Thoracic aorta endothelial cell (primary cell): ENCODE data around the gene OAS3. TPM values are rescaled to one million over a fixed set of nuclear protein-coding genes. Genes with fewer than 3 reads are reported as not detected.

ENCODE experiments used
- total RNA-seq: library from RNA; depleted of rRNA; stranded (reverse); fragments of >200 nt; gene quantifications from 2 replicates; pipeline ENCODE4 v1.2.3, GENCODE V29; 2012

Gene OAS3, protein sequence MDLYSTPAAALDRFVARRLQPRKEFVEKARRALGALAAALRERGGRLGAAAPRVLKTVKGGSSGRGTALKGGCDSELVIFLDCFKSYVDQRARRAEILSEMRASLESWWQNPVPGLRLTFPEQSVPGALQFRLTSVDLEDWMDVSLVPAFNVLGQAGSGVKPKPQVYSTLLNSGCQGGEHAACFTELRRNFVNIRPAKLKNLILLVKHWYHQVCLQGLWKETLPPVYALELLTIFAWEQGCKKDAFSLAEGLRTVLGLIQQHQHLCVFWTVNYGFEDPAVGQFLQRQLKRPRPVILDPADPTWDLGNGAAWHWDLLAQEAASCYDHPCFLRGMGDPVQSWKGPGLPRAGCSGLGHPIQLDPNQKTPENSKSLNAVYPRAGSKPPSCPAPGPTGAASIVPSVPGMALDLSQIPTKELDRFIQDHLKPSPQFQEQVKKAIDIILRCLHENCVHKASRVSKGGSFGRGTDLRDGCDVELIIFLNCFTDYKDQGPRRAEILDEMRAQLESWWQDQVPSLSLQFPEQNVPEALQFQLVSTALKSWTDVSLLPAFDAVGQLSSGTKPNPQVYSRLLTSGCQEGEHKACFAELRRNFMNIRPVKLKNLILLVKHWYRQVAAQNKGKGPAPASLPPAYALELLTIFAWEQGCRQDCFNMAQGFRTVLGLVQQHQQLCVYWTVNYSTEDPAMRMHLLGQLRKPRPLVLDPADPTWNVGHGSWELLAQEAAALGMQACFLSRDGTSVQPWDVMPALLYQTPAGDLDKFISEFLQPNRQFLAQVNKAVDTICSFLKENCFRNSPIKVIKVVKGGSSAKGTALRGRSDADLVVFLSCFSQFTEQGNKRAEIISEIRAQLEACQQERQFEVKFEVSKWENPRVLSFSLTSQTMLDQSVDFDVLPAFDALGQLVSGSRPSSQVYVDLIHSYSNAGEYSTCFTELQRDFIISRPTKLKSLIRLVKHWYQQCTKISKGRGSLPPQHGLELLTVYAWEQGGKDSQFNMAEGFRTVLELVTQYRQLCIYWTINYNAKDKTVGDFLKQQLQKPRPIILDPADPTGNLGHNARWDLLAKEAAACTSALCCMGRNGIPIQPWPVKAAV
- 14.0 and 24.5 TPM in 2 replicates for total RNA-seq

DNA sequence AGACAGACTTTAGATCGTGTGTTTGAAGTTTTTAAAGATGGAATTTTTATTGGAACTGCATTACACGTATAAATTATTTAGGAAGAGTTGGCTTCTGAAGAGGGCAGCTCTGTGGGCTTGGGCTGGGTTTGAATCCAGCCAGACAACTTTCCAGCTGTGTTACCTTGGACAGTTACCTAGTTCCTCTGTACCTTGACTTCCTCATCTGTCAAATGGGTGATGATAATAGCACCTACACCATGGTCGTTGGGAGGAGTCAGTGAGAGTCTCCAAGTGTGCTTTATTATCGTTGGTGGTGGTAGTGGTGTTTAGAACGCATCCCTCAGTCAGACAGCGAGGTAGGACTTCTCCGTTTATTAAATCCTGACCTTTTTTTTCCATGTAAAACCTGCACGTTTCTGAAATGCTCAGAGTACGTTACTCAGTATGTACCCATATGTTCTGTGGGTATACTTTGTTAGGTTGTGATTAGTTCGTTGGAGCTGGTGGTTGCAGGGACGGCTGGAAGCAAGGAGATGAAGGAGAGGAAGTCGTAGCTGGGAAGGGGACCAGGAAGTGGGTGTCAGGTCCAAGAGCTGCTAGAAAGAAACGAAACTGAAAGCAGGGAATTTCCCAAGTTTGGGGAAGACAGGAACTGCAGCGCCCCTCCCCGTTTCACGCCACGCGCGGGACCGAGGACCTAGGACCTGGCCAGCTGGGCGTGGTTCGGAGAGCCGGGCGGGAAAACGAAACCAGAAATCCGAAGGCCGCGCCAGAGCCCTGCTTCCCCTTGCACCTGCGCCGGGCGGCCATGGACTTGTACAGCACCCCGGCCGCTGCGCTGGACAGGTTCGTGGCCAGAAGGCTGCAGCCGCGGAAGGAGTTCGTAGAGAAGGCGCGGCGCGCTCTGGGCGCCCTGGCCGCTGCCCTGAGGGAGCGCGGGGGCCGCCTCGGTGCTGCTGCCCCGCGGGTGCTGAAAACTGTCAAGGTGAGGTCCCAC, at the start of gene OAS3:
Gene OAS3, plus strand, starts transcription at position 734 of the 979 bp plus-strand sequence. Its CDS starts 57 bp downstream, at position 791.

DNA sequence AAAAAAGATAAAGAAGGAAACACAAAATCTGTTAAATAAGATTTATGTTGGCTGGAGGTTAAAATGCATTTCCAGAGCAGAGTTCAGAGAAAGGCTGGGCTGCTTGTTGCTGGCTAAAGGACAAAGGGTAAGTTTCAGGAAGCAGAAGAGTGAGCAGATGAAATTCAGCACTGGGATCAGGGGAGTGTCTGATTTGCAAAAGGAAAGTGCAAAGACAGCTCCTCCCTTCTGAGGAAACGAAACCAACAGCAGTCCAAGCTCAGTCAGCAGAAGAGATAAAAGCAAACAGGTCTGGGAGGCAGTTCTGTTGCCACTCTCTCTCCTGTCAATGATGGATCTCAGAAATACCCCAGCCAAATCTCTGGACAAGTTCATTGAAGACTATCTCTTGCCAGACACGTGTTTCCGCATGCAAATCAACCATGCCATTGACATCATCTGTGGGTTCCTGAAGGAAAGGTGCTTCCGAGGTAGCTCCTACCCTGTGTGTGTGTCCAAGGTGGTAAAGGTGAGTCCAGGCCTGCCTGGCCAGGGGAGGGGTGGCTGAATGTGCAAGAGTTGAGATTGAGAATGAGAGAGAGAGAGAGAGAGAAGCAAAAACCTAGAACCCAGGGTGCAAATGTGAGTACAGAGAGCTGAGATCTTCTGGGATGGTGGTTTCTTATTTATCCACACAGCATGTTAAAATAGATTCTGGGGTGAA, 31.4 kb upstream of the OAS3 start, which contains the start of gene OAS1:
Gene OAS1, plus strand, starts transcription at position 251 of the 703 bp plus-strand sequence. Its CDS starts 78 bp downstream, at position 329.

DNA sequence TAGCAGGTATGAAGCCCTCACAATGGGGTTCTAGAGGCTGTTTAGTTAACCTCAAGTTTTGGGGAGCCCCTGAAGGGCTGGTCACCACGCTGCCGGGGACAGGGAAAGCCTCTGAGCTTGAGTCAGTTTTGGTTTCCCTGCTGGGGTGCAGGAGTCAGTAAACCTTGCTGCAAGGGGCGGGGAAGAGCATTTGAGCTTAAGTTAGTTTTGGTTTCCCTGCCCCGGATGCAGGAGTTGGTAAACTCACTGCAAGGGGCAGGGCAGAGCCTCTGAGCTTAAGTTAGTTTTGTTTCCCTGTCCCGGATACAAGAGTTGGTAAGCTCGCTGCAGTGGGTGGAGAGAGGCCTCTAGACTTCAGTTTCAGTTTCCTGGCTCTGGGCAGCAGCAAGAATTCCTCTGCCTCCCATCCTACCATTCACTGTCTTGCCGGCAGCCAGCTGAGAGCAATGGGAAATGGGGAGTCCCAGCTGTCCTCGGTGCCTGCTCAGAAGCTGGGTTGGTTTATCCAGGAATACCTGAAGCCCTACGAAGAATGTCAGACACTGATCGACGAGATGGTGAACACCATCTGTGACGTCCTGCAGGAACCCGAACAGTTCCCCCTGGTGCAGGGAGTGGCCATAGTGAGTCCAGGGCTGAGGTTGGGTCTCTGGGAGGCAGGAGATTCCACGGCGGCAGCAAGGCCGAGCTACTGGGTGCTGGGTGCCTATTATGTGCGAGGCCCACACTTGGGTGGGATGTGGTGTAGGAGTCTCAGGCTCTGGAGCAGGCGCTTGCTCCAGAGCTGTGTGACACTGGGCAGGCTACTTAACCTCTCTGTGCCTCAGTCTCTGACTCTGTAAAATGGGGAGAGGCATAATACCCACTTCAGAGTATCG, 40.1 kb downstream of the OAS3 start, which contains the start of gene OAS2:
Gene OAS2, plus strand, starts transcription at position 357 of the 878 bp plus-strand sequence. Its CDS starts 90 bp downstream, at position 447.

Other genes with a start within 250 kb of the OAS3 start
- not detected in 2 replicates for gene RPH3A, start 146.7 kb upstream of the OAS3 start, total RNA-seq
- gene OAS1, start 31.5 kb upstream of the OAS3 start, total RNA-seq, result 4.0 and 5.7 TPM in 2 replicates
- 9.8 and 10.3 TPM in 2 replicates for gene OAS2, start 40.0 kb downstream of the OAS3 start, total RNA-seq
- gene DTX1, start 118.3 kb downstream of the OAS3 start, total RNA-seq, result not detected in 2 replicates
- not detected in 2 replicates for gene RASAL1, start 197.3 kb downstream of the OAS3 start, total RNA-seq
- not detected in 2 replicates for gene CFAP73, start 211.2 kb downstream of the OAS3 start, total RNA-seq
- 68.1 and 72.2 TPM in 2 replicates for gene DDX54, start 247.0 kb downstream of the OAS3 start, total RNA-seq
- gene RITA1, start 247.2 kb downstream of the OAS3 start, total RNA-seq, result 21.9 and 26.3 TPM in 2 replicates